ENCODE measurements around the gene CTSS.
A peak's percentile ranks its signal among the peaks of the same experiment; 100 is the strongest.

The CTSS gene

DNA sequence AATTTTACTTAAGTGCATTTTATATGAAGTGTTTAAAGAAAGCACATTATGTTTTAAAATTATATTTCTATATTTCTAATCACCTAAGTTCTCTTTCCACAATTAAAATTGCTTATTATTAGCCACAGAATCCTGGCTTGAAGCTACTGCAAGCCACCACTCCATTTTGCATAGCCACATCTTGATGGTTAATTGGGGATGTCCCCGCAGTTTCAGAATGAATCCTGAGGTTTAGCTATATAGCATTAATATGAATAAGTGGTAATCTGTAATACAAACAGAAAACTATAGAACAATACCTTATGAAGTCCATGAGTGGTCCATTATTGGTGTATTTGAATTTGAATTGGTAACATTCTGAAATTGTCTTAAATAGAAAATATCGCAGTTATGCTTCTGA is 57.0 kb downstream of the CTSS start:
- H3K36me3 ChIP-seq (ENCODE audit: control insufficient read depth in 1 of 2, insufficient read depth in 2 of 2, low read length in 2 of 2), result no peaks in the 10 kb centered on the region
- no peaks in the 10 kb centered on the region for H3K4me1 ChIP-seq (ENCODE audit: control insufficient read depth in 1 of 2, insufficient read depth in 2 of 2, low read length in 2 of 2)
- H3K4me3 ChIP-seq (ENCODE audit: low read depth in 1 of 2, low read length in 2 of 2), result no peak overlapping the region
- no peak overlapping the region for H3K9ac ChIP-seq (ENCODE audit: low read depth in 1 of 2, low read length in 2 of 2)
- no peaks in the 10 kb centered on the region for H3K9me3 ChIP-seq (ENCODE audit: control insufficient read depth in 1 of 2, low read length in 2 of 2)
- H3K27me3 ChIP-seq (ENCODE audit: control insufficient read depth in 1 of 2, insufficient read depth in 2 of 2, low read length in 2 of 2), result no peaks in the 10 kb centered on the region
- H3K27ac ChIP-seq (ENCODE audit: low read depth, low read length), result no peak overlapping the region

DNA sequence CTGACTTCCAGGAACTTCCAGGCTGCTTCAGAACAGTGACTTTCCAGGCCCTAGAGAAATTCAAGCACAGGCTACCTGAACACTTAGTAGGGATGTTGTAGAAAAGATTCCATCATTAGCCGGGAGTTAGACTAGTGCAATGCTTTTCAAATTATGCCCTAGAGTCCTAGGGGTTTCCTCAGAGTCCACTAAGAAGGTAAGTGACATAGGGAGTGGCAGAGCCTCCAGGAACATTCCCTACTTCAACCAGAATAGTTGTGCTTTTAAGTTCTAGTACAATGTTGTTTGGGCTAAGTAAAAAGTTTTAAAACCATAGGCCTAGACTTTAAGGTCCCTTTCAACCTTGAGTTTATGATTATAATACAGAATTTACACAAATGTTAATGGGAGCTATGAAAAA is 59.5 kb downstream of the CTSS start:
- no peaks in the 10 kb centered on the region for H3K27me3 ChIP-seq (ENCODE audit: control insufficient read depth in 1 of 2, insufficient read depth in 2 of 2, low read length in 2 of 2)
- no peaks in the 10 kb centered on the region for H3K4me1 ChIP-seq (ENCODE audit: control insufficient read depth in 1 of 2, insufficient read depth in 2 of 2, low read length in 2 of 2)
- no peak overlapping the region for H3K9ac ChIP-seq (ENCODE audit: low read depth in 1 of 2, low read length in 2 of 2)
- no peaks in the 10 kb centered on the region for H3K9me3 ChIP-seq (ENCODE audit: control insufficient read depth in 1 of 2, low read length in 2 of 2)
- H3K36me3 ChIP-seq (ENCODE audit: control insufficient read depth in 1 of 2, insufficient read depth in 2 of 2, low read length in 2 of 2), result no peaks in the 10 kb centered on the region
- no peak overlapping the region for H3K4me3 ChIP-seq (ENCODE audit: low read depth in 1 of 2, low read length in 2 of 2)
- H3K27ac ChIP-seq (ENCODE audit: low read depth, low read length), result no peak overlapping the region

DNA sequence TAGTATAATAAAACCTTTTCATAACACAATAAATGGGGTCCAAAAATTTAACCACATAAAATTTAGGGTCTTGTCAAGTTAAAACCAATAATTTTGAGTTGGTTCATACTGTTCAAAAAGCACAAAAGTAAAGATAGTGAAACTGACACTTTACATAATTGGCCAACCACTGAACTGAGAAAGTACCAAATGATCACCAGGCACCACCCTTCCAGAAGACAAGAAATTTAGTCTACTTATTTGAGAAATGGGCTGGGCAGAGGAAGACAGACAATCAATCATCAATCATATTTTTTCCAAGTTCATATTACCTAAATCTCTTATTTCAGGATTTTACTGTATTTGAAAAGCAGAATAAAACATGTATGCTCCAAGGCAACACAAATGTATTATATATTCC is 62.2 kb downstream of the CTSS start:
- H3K4me3 ChIP-seq (ENCODE audit: low read depth in 1 of 2, low read length in 2 of 2), result no peak overlapping the region
- no peak overlapping the region for H3K9ac ChIP-seq (ENCODE audit: low read depth in 1 of 2, low read length in 2 of 2)
- H3K27ac ChIP-seq (ENCODE audit: low read depth, low read length), result no peak overlapping the region
- no peaks in the 10 kb centered on the region for H3K36me3 ChIP-seq (ENCODE audit: control insufficient read depth in 1 of 2, insufficient read depth in 2 of 2, low read length in 2 of 2)
- H3K4me1 ChIP-seq (ENCODE audit: control insufficient read depth in 1 of 2, insufficient read depth in 2 of 2, low read length in 2 of 2), result no peaks in the 10 kb centered on the region
- H3K27me3 ChIP-seq (ENCODE audit: control insufficient read depth in 1 of 2, insufficient read depth in 2 of 2, low read length in 2 of 2), result no peaks in the 10 kb centered on the region
- H3K9me3 ChIP-seq (ENCODE audit: control insufficient read depth in 1 of 2, low read length in 2 of 2), result no peaks in the 10 kb centered on the region

DNA sequence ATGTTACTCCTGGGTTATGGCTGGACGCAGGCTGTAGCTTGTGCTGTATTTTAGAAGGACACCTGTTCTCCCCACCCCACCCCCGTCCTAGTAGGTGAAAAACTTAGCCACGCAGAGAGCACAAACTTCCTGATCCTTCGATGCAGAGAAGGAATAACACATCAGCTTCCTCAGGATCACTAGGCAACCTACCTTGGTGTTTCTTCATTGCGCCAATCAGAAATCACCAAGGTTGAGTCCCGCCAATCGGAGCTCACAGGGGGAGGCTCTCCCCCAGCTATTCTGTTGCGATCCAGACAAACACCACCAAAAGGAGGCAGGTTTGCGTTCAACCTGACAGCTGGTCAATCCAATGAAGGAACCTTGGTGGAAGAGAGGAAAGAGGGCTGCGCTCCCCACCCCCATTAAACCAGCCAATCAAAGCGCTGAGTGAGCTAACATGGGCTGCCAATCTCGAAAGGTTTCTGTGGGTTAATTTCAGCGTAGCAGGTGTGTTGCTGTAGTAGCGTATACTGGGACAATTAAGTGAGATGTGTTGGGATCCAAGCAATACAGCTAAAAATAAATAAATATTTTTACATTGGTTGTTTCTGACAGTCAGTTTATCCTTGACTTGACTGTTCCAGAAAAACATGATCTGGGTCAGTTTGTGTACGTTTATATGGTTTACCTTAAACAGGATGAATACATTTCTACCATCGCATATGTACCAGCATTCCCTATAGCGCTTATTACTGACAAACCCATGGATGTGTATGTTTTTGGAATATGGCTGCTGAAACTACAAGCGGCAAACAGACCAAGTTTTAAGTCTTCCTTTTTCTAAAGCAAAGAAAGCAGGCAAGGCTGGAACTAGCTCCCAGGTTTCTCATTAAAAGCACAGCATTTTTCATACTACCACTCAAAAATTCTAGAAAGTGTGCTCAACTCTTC is 68.3 kb downstream of the CTSS start, which contains the start of gene GOLPH3L:
TSS of gene GOLPH3L (minus strand) at position 160 of the 933 bp plus-strand sequence. CDS start 2,316 bp downstream, outside the sequence.
- Histone ChIP-seq H3K9ac (ENCODE audit: low read depth in 1 of 2, low read length in 2 of 2) (peak within 1 kb of the TSS; percentile 56 to 62), H3K27ac (ENCODE audit: low read depth, low read length) (peak within 1 kb of the TSS; percentile 65), H3K9me3 (ENCODE audit: control insufficient read depth in 1 of 2, low read length in 2 of 2) (no peaks in the 10 kb centered on the region), H3K27me3 (ENCODE audit: control insufficient read depth in 1 of 2, insufficient read depth in 2 of 2, low read length in 2 of 2) (no peaks in the 10 kb centered on the region), H3K36me3 (ENCODE audit: control insufficient read depth in 1 of 2, insufficient read depth in 2 of 2, low read length in 2 of 2) (peaks cover 4 to 20% of the 10 kb centered on the region in 2 donors), H3K4me1 (ENCODE audit: control insufficient read depth in 1 of 2, insufficient read depth in 2 of 2, low read length in 2 of 2) (peaks cover 0 to 8% of the 10 kb centered on the region in 2 donors), H3K4me3 (ENCODE audit: low read depth in 1 of 2, low read length in 2 of 2) (peak within 1 kb of the TSS; percentile 78 to 84)

DNA sequence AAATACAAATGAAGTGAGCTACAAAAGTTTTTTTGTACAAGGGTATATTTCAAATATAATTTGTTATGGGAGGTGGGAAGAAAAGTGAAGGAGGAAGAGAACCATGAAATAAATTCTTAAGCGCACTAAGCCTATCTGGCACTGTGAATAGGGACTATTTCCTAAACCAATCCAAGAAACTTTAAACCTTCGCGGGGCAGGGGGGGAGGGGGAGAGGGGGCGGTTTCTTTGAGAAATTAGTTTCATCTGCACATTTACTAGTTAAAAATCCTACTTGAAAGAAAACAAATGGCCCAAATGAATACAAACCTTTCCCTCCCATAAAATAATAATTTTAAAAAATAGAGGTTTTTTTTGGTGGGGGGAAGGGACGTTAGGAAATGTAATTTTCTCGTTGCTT is 69.0 kb downstream of the CTSS start:
- no peaks in the 10 kb centered on the region for H3K9me3 ChIP-seq (ENCODE audit: control insufficient read depth in 1 of 2, low read length in 2 of 2)
- H3K36me3 ChIP-seq (ENCODE audit: control insufficient read depth in 1 of 2, insufficient read depth in 2 of 2, low read length in 2 of 2), result peaks cover 4 to 23% of the 10 kb centered on the region in 2 donors
- H3K9ac ChIP-seq (ENCODE audit: low read depth in 1 of 2, low read length in 2 of 2), result peak overlapping the region; percentile 32 to 62
- H3K27ac ChIP-seq (ENCODE audit: low read depth, low read length), result peak overlapping the region; percentile 65
- no peaks in the 10 kb centered on the region for H3K27me3 ChIP-seq (ENCODE audit: control insufficient read depth in 1 of 2, insufficient read depth in 2 of 2, low read length in 2 of 2)
- peaks cover 0 to 8% of the 10 kb centered on the region in 2 donors for H3K4me1 ChIP-seq (ENCODE audit: control insufficient read depth in 1 of 2, insufficient read depth in 2 of 2, low read length in 2 of 2)
- peak overlapping the region; percentile 78 to 84 for H3K4me3 ChIP-seq (ENCODE audit: low read depth in 1 of 2, low read length in 2 of 2)

DNA sequence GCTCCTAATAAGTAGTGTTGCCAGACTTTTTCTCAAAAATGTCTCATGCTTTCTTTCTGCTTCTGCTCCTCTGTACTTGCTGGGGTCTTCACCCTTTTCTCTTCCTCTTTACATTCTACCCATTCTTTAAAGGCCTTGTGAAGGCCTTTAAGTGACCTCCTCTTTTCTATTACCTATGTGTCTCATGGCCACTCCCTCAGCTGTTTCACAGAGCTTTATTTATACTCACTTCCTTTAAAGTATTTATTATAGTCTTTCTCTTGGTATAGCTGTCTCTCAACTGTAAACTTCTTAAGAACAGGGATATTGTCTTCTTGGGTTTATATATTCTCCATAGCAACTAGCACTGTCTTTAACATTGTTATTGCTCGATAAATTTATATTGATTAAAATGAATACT is 69.4 kb downstream of the CTSS start:
- Histone ChIP-seq H3K27ac (ENCODE audit: low read depth, low read length) (peak overlapping the region; percentile 20), H3K4me3 (ENCODE audit: low read depth in 1 of 2, low read length in 2 of 2) (peak overlapping the region; percentile 78 to 84), H3K9ac (ENCODE audit: low read depth in 1 of 2, low read length in 2 of 2) (peak overlapping the region; percentile 2 to 55)

DNA sequence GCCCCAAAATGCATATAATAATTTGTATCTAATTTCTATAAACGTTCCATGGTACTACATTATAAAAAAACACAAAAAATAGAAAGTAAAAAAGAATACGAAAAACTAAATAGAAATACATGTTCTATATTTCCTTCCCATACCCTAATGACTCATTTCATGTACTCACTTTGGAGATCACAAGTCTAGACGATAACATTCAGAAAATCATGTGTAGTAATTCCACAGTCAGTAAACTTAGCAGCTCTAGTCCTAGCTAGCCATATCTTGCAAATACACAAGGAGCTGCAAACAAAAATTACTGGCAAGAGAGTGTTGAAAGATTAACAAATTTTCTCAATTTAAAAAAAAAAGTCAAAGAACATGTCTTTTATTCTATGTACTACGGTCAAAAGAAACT is 70.0 kb downstream of the CTSS start:
- H3K27ac ChIP-seq (ENCODE audit: low read depth, low read length), result no peak overlapping the region

More for the DNA sequence above, 69.4 kb downstream of the CTSS start:
- H3K9me3 ChIP-seq (ENCODE audit: control insufficient read depth in 1 of 2, low read length in 2 of 2), result no peaks in the 10 kb centered on the region
- H3K27me3 ChIP-seq (ENCODE audit: control insufficient read depth in 1 of 2, insufficient read depth in 2 of 2, low read length in 2 of 2), result no peaks in the 10 kb centered on the region
- peaks cover 4 to 23% of the 10 kb centered on the region in 2 donors for H3K36me3 ChIP-seq (ENCODE audit: control insufficient read depth in 1 of 2, insufficient read depth in 2 of 2, low read length in 2 of 2)
- peaks cover 0 to 8% of the 10 kb centered on the region in 2 donors for H3K4me1 ChIP-seq (ENCODE audit: control insufficient read depth in 1 of 2, insufficient read depth in 2 of 2, low read length in 2 of 2)

DNA sequence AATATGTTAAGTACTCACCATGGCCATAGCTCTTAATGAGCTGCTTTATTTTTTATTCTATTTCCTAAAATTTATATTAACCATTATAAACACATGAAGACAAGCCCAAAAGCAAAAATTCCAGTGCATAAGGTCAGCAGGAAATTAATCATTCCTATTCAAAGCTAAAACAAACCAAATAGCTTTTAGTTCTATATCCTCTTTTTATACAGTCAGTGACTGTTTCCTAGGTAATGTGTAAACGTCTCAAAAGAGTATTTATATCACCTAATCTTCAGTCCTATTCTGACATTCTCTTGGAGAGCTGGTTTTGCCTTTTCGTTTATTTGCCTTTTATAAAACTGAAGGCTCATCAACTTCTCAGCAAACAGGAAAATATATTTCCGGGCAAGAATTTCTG is 72.9 kb downstream of the CTSS start:
- H3K27me3 ChIP-seq (ENCODE audit: control insufficient read depth in 1 of 2, insufficient read depth in 2 of 2, low read length in 2 of 2), result no peaks in the 10 kb centered on the region
- H3K4me1 ChIP-seq (ENCODE audit: control insufficient read depth in 1 of 2, insufficient read depth in 2 of 2, low read length in 2 of 2), result peaks cover 0 to 7% of the 10 kb centered on the region in 2 donors
- no peaks in the 10 kb centered on the region for H3K9me3 ChIP-seq (ENCODE audit: control insufficient read depth in 1 of 2, low read length in 2 of 2)
- no peak overlapping the region for H3K27ac ChIP-seq (ENCODE audit: low read depth, low read length)
- H3K36me3 ChIP-seq (ENCODE audit: control insufficient read depth in 1 of 2, insufficient read depth in 2 of 2, low read length in 2 of 2), result peaks cover 8 to 35% of the 10 kb centered on the region in 2 donors
- H3K9ac ChIP-seq (ENCODE audit: low read depth in 1 of 2, low read length in 2 of 2), result no peak overlapping the region
- no peak overlapping the region for H3K4me3 ChIP-seq (ENCODE audit: low read depth in 1 of 2, low read length in 2 of 2)

More for the DNA sequence above, 70.0 kb downstream of the CTSS start:
- Histone ChIP-seq H3K27me3 (ENCODE audit: control insufficient read depth in 1 of 2, insufficient read depth in 2 of 2, low read length in 2 of 2) (no peaks in the 10 kb centered on the region), H3K4me3 (ENCODE audit: low read depth in 1 of 2, low read length in 2 of 2) (peak overlapping the region; percentile 29 to 78), H3K9ac (ENCODE audit: low read depth in 1 of 2, low read length in 2 of 2) (peak overlapping the region in 1 of 2 donors; percentile 55), H3K36me3 (ENCODE audit: control insufficient read depth in 1 of 2, insufficient read depth in 2 of 2, low read length in 2 of 2) (peaks cover 4 to 23% of the 10 kb centered on the region in 2 donors), H3K4me1 (ENCODE audit: control insufficient read depth in 1 of 2, insufficient read depth in 2 of 2, low read length in 2 of 2) (peaks cover 0 to 8% of the 10 kb centered on the region in 2 donors), H3K9me3 (ENCODE audit: control insufficient read depth in 1 of 2, low read length in 2 of 2) (no peaks in the 10 kb centered on the region)

DNA sequence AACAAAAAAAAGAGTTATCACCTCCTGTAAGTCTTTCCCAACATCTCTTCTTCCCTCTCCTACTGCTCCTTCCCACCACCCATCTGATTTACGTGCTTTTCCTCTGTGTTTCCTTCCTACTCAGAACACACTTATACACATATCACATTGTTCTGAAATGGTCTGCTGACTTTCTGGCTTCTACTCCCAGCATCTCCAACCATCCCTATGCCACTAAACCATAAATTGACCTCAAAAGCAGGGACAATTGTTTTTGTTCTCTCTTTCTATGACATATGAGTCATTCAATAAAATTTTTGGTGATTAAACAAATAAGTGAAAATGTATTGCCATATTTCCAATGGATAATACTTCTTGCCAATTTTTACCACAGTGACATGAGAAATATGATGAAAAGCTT is 76.8 kb downstream of the CTSS start:
- Histone ChIP-seq H3K4me3 (ENCODE audit: low read depth in 1 of 2, low read length in 2 of 2) (no peak overlapping the region), H3K36me3 (ENCODE audit: control insufficient read depth in 1 of 2, insufficient read depth in 2 of 2, low read length in 2 of 2) (peaks cover 4 to 28% of the 10 kb centered on the region in 2 donors), H3K9ac (ENCODE audit: low read depth in 1 of 2, low read length in 2 of 2) (no peak overlapping the region), H3K4me1 (ENCODE audit: control insufficient read depth in 1 of 2, insufficient read depth in 2 of 2, low read length in 2 of 2) (no peaks in the 10 kb centered on the region), H3K9me3 (ENCODE audit: control insufficient read depth in 1 of 2, low read length in 2 of 2) (no peaks in the 10 kb centered on the region), H3K27me3 (ENCODE audit: control insufficient read depth in 1 of 2, insufficient read depth in 2 of 2, low read length in 2 of 2) (no peaks in the 10 kb centered on the region), H3K27ac (ENCODE audit: low read depth, low read length) (no peak overlapping the region)

DNA sequence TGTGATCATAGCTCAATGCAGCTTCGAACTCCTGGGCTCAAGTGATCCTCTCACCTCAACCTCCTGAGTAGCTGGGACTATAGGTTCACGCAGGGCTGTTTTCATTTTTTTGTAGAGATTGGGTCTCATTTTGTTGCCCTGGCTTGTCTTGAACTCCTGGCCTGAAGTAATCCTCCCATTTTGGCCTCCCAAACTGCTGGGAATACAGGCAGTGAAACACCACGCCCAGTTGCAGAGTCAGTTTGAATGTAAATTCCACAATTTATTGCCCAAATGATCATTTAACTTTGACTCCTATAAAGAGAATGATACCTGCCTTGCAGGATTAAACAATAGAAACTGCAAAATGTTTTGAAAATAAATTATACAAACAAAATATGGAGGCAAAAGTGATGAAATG is 79.3 kb downstream of the CTSS start:
- H3K36me3 ChIP-seq (ENCODE audit: control insufficient read depth in 1 of 2, insufficient read depth in 2 of 2, low read length in 2 of 2), result peaks cover 4 to 22% of the 10 kb centered on the region in 2 donors
- H3K27ac ChIP-seq (ENCODE audit: low read depth, low read length), result no peak overlapping the region
- no peaks in the 10 kb centered on the region for H3K27me3 ChIP-seq (ENCODE audit: control insufficient read depth in 1 of 2, insufficient read depth in 2 of 2, low read length in 2 of 2)
- H3K9ac ChIP-seq (ENCODE audit: low read depth in 1 of 2, low read length in 2 of 2), result no peak overlapping the region
- H3K4me1 ChIP-seq (ENCODE audit: control insufficient read depth in 1 of 2, insufficient read depth in 2 of 2, low read length in 2 of 2), result no peaks in the 10 kb centered on the region
- H3K4me3 ChIP-seq (ENCODE audit: low read depth in 1 of 2, low read length in 2 of 2), result no peak overlapping the region
- H3K9me3 ChIP-seq (ENCODE audit: control insufficient read depth in 1 of 2, low read length in 2 of 2), result no peaks in the 10 kb centered on the region
